ENCODE measurements around the gene NMT1. TPM values are rescaled to one million over a fixed set of nuclear protein-coding genes. Genes with fewer than 3 reads are reported as not detected.

The NMT1 gene
- total and polyA plus RNA-seq, 2 of the 13 experiments (the other 11 are each of a cell fraction or from before 2014, with no cell fraction given), result 75.7 to 142 TPM

GRCh38 chr17:45021607-45022287, 39.4 kb upstream of the NMT1 start (continued):
- TF ChIP-seq, protein P1, sequence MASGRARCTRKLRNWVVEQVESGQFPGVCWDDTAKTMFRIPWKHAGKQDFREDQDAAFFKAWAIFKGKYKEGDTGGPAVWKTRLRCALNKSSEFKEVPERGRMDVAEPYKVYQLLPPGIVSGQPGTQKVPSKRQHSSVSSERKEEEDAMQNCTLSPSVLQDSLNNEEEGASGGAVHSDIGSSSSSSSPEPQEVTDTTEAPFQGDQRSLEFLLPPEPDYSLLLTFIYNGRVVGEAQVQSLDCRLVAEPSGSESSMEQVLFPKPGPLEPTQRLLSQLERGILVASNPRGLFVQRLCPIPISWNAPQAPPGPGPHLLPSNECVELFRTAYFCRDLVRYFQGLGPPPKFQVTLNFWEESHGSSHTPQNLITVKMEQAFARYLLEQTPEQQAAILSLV (CRISPR knock-in tag; IDR thresholded peaks at IDR 0.05; ENCODE audit: borderline replicate concordance), result peak; percentile 91; the same call in 1 of the 2 replicates
- TF ChIP-seq, protein P2, sequence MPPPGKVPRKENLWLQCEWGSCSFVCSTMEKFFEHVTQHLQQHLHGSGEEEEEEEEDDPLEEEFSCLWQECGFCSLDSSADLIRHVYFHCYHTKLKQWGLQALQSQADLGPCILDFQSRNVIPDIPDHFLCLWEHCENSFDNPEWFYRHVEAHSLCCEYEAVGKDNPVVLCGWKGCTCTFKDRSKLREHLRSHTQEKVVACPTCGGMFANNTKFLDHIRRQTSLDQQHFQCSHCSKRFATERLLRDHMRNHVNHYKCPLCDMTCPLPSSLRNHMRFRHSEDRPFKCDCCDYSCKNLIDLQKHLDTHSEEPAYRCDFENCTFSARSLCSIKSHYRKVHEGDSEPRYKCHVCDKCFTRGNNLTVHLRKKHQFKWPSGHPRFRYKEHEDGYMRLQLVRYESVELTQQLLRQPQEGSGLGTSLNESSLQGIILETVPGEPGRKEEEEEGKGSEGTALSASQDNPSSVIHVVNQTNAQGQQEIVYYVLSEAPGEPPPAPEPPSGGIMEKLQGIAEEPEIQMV (CRISPR knock-in tag; IDR thresholded peaks at IDR 0.05; ENCODE audit: low read depth), result peak; percentile 87; the same call in 1 of the 2 replicates
- TF ChIP-seq FOXC1 (CRISPR knock-in tag; IDR thresholded peaks at IDR 0.05; ENCODE audit: borderline replicate concordance), result peak; percentile 98
- no peak for TF ChIP-seq MTA3 (CRISPR knock-in tag; IDR thresholded peaks at IDR 0.05)
- TF ChIP-seq ZNF747 (CRISPR knock-in tag; IDR thresholded peaks at IDR 0.05; ENCODE audit: borderline replicate concordance), result peak; percentile 68; the same call in 1 of the 2 replicates
- no peak; the same call in 1 of the 2 replicates for TF ChIP-seq ZFYVE20 (CRISPR knock-in tag; IDR thresholded peaks at IDR 0.05; ENCODE audit: borderline replicate concordance, low read depth)
- 0 out of 2 replicates have a peak, but pooled peaks have one; percentile 12 for TF ChIP-seq KLF11 (CRISPR knock-in tag; IDR thresholded peaks at IDR 0.05)
- TF ChIP-seq MBNL3 (CRISPR knock-in tag; conservative IDR thresholded peaks at IDR 0.05), result no peak
- no peak for TF ChIP-seq ZBTB43 (CRISPR knock-in tag; conservative IDR thresholded peaks at IDR 0.05)
- TF ChIP-seq CCDC6 (CRISPR knock-in tag; IDR thresholded peaks at IDR 0.05), result peak; percentile 86
- peak; percentile 31; the same call in 1 of the 2 replicates for TF ChIP-seq ZNF709 (CRISPR knock-in tag; IDR thresholded peaks at IDR 0.05)
- 0 out of 2 replicates have a peak, but pooled peaks have one; percentile 32 for TF ChIP-seq WIZ (CRISPR knock-in tag; IDR thresholded peaks at IDR 0.05)
- TF ChIP-seq ZBTB7B (CRISPR knock-in tag; IDR thresholded peaks at IDR 0.05), result peak; percentile 79; the same call in 1 of the 2 replicates
- TF ChIP-seq, protein P3, sequence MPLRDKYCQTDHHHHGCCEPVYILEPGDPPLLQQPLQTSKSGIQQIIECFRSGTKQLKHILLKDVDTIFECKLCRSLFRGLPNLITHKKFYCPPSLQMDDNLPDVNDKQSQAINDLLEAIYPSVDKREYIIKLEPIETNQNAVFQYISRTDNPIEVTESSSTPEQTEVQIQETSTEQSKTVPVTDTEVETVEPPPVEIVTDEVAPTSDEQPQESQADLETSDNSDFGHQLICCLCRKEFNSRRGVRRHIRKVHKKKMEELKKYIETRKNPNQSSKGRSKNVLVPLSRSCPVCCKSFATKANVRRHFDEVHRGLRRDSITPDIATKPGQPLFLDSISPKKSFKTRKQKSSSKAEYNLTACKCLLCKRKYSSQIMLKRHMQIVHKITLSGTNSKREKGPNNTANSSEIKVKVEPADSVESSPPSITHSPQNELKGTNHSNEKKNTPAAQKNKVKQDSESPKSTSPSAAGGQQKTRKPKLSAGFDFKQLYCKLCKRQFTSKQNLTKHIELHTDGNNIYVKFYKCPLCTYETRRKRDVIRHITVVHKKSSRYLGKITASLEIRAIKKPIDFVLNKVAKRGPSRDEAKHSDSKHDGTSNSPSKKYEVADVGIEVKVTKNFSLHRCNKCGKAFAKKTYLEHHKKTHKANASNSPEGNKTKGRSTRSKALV (CRISPR knock-in tag; IDR thresholded peaks at IDR 0.05), result no peak
- TF ChIP-seq ZNF652 (CRISPR knock-in tag; IDR thresholded peaks at IDR 0.05; ENCODE audit: borderline replicate concordance, low read depth), result no peak
- TF ChIP-seq ZBTB26 (CRISPR knock-in tag; IDR thresholded peaks at IDR 0.05; ENCODE audit: borderline replicate concordance), result no peak
- TF ChIP-seq ZNF879 (CRISPR knock-in tag; IDR thresholded peaks at IDR 0.05), result peak; percentile 82; the same call in 1 of the 2 replicates
- 0 out of 2 replicates have a peak, but pooled peaks have one; percentile 31 for TF ChIP-seq U2AF2 (IDR thresholded peaks at IDR 0.05; ENCODE audit: low read depth, low read length)
- TF ChIP-seq, protein P4, sequence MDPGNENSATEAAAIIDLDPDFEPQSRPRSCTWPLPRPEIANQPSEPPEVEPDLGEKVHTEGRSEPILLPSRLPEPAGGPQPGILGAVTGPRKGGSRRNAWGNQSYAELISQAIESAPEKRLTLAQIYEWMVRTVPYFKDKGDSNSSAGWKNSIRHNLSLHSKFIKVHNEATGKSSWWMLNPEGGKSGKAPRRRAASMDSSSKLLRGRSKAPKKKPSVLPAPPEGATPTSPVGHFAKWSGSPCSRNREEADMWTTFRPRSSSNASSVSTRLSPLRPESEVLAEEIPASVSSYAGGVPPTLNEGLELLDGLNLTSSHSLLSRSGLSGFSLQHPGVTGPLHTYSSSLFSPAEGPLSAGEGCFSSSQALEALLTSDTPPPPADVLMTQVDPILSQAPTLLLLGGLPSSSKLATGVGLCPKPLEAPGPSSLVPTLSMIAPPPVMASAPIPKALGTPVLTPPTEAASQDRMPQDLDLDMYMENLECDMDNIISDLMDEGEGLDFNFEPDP (CRISPR knock-in tag; conservative IDR thresholded peaks at IDR 0.05), result peak; percentile 93

Measured in HepG2 (cell line).